ENCODE results near the gene TRMT2A.

Gene TRMT2A

GRCh38 chr22:20062766-20063083 lies 54.3 kb downstream of the TRMT2A start:
- H3K27ac ChIP-seq, result no peak overlapping the region
- TF ChIP-seq CTCF (conservative IDR thresholded peaks at IDR 0.05), result no peak

GRCh38 chr22:20062043-20062765 lies 54.8 kb downstream of the TRMT2A start:
- H3K27ac ChIP-seq, result no peak overlapping the region
- TF ChIP-seq CTCF (conservative IDR thresholded peaks at IDR 0.05), result no peak
